GM18519 (cell line): ENCODE data around the gene KCNJ10.

ENCODE experiments used
- ATAC-seq: cut with Tn5 transposase; IDR thresholded peaks from one replicate; pipeline ENCODE4 v1.9.1; 2021; ENCODE audit warnings: mild to moderate bottlenecking, moderate library complexity; ENCODE audit not compliant: unreplicated experiment, low FRiP score

KCNJ10 gene

DNA sequence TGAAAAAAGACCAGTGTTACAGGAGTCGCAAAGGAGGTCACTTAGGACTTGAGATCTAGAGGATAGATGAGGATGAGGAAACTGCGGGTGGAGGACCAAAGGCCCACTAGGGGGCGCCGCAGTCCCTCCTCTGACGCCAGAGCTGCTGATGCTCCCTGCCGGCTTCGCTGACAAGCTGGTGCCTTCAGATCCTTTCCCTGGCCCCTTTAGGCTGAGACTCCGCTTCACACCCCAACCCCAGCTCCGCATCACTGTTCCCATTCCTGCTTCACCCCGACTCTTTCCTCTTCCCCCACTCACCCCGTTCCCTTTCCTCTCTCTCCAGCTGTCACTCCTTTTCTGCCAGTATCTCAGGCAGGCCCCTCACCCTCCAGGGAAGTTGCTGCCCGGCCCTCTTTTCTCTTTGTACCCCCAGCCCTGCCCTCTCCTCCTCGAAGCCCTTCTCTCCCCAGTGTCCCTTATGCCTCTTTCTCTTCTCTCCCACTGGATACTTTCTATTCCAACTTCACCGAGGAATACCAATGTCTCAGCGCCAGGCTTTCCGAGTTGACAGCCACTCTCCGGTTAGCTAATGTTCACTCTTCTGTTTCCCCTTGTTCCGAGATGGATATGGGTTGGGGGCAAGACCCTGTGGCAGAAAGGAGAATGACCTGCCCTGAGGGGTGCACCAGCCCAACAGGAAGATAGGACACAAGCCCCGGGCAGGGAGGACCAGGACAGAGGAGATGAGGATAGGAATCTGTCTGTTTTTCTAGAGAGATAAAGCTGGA, 15.9 kb upstream of the KCNJ10 start:
- no peak for ATAC-seq

DNA sequence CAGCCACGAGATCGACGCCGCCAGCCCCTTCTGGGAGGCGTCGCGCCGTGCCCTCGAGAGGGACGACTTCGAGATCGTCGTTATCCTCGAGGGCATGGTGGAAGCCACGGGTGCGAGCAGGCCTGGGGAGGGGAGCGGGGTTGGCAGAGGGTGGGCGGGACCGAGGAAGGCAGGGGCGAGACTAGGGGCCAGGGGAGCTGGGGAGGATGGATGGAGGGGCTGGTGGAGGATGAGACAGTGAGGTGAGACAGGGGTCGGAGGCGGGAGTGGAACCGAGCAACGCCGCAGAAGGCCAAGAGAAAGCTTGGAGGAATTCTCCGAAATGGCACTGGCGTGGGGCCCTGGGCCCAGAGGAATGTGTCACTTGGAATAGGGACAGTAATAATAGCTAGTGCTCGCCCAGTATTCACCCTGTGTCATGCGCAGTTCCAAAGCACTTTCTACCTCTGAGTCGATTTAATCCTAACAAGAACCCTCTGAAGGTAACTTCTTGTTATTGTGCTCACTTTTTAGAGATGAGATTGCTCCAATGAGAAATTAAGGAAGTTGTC, 14.9 kb upstream of the KCNJ10 start:
- no peak for ATAC-seq

DNA sequence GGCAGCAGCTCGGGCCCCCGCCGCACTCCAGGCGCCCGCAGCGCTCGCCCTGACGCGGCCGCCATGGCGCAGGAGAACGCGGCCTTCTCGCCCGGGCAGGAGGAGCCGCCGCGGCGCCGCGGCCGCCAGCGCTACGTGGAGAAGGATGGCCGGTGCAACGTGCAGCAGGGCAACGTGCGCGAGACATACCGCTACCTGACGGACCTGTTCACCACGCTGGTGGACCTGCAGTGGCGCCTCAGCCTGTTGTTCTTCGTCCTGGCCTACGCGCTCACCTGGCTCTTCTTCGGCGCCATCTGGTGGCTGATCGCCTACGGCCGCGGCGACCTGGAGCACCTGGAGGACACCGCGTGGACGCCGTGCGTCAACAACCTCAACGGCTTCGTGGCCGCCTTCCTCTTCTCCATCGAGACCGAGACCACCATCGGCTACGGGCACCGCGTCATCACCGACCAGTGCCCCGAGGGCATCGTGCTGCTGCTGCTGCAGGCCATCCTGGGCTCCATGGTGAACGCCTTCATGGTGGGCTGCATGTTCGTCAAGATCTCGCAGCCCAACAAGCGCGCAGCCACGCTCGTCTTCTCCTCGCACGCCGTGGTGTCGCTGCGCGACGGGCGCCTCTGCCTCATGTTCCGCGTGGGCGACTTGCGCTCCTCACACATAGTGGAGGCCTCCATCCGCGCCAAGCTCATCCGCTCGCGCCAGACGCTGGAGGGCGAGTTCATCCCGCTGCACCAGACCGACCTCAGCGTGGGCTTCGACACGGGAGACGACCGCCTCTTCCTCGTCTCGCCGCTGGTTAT, 14.2 kb upstream of the KCNJ10 start:
- ATAC-seq = no peak

DNA sequence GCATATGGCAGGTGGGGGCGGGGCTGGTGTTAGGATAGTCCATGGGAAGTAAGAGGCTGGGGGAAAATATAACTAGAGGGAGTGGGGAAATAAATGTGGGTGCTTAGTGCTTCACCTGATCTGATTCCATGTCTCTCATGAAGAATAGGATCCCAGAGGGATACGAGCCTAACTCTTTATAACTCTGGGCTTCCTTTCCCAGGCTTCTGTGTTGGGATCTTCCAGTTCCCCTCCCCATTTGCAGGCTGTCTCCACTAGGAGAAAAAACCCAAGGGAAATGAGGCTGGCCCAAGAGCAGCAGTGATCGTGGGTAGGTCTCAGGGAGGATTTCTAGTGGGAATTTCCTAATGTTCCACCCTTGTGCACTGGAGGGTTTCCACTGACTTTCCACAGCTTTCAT, 13.0 kb upstream of the KCNJ10 start:
- ATAC-seq = no peak

DNA sequence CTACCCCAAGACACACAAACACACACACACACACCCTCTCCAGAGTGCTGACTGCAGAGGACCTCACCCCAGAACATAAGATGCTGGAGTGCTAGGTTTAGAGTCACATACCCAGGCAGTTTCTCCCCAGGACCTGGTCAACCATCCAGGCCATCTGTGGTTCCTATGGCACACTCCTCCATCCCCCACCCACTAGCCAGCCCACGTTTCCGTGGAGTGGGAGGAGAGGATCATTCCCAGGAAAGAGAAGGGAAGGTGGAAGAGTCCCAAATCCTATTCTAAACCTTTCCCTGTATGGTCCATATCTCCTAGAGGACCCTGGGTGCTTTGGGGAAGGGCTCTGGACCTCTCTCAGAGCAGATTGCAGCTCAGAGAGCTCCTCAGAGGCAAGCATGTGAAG, 12.5 kb upstream of the KCNJ10 start:
- no peak for ATAC-seq

DNA sequence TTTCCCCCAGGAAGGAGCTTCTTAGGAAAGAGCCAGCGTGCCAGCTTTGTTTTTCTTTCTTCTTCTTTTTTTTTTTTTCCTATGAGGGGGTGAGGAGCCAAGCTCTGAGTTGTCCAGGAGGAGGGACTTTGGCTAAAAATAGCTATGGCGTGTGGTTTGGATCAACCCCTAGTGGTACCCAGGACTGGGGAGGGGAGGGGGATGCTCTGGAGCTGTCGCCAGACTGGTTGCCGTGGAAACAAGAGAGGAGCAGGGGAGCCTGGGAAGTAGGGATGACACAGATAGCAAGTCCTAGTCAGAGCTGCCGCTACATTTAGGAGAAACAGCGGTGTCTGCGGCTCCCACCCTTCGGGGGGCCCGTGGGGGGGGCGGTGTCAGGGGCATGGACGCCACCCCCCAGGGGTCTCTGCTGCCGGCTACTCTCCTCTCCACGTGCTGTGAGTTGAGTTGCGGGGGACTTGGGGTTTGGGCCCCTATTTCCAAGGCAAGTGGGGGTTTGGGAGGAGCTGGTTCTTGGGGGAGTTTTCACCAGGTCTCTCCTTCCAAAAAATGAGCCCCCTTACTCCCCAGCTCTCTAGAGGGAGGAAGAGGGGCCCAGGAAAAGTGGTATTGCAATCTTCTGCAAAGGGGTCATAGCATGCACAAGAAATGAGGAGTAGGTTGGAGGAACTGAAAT, 11.4 kb upstream of the KCNJ10 start, which contains the start of gene KCNJ9:
KCNJ9 (plus strand) TSS at position 278 of the 676 bp plus-strand sequence. CDS start 2,493 bp downstream, outside the sequence.
- ATAC-seq = no peak

DNA sequence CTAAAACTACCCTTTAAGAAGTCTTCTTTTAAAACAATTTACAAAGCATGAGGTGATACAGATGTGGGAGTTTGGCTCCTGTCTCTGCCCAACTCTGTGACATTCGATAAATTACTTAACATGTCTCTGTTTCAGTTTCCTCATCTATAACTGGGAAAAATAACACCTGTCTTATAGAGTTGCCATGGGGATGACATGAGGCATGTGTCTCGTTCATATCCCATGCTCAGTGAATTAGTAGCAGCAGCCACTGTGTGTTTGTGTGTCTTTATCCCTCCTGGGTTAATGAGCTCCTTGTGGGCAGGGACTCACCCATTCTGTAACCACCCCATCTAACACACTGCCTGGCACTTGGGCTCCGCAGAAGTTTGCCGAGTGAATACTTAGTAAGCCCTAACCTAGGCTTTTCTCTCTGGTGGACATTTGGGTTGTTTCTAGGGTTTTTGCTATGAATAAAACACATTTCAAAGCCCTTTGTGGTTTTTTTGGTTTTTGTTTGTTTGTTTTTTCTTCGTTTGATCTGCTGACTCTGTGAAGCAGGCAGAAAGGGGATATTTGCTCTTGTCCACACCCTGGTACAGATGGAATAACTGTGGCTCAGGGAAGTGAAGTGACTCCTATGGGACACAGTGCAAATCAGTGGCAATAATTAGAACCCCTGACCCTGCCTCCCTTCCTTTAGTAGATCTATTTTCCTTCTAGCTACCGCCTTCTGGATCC, 10.6 kb upstream of the KCNJ10 start:
- ATAC-seq = no peak

DNA sequence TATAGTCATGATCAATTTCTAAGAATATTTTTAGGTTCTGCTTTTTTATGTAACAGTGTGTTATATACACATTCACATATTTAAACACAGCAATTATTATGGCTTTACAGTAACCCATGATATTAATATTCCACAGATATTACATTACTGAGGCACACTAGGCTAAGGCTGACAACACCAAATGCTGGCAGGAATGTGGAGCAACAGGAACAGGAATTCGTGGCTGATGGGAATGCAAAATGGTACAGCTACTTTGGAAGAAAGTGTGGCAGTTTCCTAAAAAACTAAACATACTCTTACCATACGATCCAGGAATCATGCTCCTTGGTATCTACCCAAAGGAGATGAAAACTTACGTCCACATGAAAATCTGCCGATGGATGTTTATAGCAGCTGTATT, 9.5 kb upstream of the KCNJ10 start:
- ATAC-seq = no peak

DNA sequence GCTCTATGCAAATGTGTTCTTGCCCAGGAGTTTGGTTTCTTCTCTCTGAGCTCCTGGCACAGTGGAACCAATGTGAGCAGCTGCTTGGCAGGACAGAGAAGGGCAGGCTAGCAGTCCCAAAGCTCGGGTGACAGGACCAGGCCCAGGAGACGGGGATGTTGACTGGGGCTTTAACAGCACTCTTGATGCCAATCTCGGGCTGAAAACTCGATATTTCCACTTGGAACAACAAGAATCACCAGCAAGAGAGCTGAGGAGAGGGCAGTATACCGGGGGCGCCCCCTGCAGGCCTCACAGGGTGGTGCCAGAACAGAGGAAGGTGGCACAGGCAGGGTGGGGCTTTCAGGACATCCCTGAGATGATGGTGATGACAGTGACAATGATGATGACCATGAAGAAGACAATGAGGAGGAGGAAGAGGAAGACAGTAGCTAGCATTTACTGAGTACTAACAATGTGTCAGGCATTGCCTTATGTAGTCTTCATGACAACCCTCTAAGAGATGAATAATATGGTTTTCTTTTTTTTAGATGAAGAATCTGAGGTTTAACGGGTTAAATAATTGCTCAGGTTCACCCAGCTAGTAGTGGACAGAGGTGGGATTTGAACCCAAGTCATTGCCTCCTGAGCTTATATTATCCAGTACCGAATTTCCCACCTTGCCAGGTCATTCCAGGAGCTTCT, 8.7 kb upstream of the KCNJ10 start:
- ATAC-seq = peak; percentile 59

DNA sequence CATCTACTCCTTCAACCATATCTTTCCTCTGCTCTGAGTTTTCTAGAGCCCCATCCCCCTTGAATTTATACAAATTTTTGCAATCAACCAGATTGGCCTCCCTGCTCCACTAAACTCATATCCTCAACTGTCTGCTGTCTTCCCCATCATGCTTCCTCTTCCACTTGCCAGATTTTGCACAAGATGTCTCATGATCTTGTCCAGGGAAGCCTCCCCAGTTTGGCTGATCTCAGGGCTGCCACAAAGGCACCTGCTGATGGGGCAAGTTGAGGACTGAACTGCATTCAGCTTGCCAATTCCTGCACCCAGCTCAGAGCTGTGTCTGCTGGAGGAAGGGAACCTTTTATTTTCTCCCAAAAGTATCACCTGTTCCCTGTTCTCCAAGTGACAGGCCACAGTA, 7.5 kb upstream of the KCNJ10 start:
- no peak for ATAC-seq

DNA sequence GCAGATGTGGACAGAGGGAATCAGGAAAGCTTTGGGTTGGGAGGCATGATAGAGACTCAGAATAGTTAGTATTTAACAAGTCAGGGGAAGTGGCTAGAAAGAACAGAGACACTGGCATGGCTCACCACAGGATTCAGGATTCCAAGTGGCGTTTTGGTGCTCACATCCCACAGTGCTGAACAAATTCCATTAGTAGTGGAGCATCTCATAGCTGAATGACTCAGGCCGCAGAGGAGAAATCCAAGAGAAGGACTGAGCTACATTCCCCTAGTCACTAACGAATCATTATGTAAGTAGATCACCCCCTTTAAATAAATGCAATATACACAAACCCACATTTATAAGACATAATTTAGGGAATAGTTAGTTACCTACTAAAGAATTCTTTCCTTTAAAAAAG, 6.3 kb upstream of the KCNJ10 start:
- ATAC-seq = no peak

DNA sequence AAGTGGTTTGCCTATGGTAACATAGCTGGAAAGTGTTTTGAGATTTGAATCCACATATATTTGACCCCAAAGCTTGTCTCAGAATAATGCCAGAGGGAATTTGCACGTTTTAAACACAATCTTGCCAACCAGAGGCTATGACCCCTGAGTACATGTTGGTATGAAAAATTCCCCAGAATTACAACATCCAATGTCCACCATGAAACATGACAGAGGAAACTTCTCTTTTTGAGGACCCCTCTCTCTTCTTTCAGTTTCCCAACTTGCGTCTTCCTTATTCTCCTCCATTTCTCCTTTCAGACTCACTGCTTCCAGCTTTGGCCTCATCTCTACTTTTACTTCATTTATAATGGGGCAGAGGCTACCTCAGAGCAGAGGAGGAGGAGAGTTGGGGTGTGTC, 5.9 kb upstream of the KCNJ10 start:
- no peak for ATAC-seq

DNA sequence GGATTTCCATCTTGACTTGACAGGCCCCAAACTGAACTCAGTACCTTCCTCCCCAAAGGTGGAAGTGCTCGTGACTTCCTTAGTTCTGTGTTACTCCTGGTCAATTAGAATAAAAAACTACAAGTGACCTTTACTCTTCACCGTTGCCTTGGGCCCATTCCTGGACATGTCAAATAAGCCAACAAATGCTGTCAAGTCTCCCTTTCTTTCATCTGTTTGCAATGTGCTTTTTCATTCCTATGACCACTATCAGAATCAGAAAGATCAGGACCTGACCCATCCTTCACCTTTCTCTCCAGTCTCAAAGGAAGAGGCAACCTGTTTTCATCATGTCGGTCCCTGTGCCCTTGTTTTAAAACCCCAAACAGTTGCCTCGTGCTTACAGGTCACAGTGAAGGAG, 4.9 kb upstream of the KCNJ10 start:
- ATAC-seq = no peak

DNA sequence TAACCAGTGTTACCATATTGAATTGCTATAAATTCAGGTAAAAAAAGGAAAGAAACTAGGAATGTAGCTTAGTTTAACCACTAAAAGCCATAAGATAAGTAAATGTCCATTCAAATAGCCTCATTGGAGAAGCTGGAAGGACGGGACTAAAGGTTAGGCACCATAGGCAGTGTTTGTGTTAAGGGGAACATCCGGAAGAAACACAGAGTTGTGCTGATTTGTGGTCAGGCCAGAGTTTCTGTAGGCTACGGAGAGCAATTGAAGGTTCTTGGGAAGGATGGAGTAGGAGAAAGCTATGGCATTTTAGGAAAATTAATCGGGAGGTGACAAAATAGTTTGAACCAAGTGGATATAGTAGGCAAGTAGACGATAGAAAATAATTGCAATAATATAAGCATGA, 1.3 kb upstream of the KCNJ10 start:
- no peak for ATAC-seq

DNA sequence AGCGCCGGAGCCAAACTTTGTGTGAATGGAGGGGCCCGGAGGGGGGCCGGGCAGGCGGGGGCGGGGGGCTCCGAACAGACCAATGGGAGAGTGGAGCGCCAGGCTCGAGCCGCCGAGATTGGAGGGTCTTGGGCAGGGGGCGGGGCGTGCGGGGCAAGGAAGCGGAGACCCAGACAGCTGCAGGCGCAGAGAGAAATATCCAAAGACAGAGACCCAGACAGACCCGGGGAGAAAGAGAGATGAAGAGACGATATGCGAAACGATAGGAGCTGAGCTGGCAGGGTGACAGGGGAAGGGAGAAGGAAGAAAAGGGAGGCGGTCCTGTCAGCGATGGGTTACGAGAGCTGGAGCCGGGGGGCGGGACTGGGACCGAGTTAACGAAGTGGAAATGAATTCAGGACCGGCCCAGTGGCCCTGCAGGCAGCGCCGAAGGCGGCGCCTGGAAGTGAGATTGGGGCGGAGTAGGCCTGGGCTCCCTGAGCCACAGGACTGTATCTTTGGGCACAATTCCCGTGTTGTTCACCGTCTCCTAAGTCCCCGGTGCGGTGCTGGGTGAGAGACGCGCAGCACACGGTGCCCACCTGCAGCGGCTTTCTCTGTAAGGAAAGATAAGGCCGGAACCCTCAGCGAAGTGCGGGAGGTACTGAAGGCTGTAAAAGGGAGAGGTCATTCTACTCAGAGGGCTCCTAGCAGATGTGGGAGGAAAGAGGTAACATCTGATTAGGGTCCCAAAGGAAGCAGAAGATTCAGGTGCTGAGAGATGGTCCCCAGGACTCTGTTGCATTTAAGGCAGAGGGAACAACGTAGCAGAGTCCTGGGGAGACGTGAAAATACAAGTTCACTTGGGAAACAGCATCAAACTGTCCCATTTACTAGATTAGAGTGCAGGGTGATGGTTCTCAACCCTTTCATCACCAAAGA, 543 bp upstream of the KCNJ10 start:
- ATAC-seq = no peak

DNA sequence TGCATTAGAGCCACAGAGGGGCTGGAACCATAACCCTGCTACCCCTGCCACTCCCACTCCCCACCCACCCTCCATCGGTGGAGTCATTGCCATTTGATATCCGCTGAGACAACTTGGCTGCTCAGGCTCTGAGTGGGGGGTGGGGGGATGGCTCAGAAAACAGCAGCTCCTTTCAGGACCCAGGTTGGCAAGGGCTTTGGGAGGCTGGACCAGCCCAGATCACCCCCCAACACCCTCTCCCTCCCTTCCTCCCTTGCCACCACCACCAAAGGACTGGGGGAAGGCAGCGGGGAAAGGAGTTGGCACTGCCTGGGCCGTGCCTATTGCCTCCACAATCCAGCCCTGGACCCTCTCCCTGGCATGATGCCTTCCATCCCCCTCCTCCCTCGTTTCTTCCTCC, 1.7 kb downstream of the KCNJ10 start:
- ATAC-seq = no peak

DNA sequence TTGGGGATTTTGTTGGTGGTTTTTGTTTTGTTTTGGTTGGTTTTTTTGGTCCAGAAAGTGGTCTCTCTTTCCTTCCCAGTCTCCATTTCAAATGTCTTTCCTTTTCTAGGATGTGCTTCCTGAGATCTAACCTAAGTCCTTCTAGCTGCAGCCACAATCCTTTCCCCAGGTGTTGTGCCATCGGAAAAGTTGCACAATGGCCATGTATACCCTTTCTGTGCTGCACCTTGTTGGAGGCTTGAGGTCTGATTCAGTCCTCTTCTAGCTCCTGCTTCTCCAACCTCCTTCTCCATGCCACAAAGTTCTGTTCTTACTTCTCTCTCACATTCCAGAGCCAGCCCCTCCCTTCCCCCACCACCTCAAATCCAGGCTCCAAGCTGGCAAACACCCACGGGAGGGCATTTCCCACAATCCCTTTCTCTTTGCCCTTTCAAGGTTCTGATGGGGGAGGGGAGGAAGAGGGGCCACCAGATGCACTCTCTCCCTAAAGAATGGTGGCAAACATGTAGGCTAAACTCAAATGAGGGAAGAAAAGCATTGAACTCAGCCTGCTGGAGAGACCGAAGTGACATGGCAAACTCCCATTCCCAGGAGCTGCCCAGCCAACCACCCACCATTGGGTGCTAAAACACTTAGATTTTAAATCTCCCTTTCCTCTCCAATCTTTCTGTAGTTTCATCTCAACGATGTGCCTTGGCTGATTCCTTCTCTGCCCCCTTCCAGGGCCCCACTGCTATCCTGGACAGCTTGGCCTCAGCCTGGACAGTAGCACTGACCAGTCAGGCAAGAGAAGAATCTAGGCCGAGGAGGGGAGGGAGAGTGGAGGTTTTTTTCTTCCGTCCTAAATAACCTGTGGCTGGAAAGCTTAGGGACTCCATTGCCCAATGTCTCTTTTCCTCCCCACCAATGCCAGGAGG, 2.9 kb downstream of the KCNJ10 start:
- ATAC-seq = no peak

DNA sequence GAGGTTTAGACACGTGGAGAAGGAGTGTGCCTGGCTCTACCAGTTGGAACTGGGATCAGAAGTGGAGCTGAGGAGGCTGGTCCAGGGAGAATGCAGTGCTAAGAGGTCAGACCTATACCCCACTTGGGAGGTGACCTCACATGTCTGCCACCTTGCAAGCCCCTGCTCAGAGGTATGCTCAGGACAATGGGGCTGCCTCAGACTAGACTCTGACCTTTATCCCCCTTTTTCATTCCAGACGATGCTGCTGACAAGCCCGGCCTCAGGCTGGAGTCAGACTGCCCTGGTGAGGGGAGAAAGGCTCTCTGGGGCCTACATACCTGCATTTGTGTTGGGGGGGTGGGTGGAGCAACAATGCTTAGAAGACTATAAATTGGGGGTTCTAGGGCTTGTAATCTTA, 5.2 kb downstream of the KCNJ10 start:
- ATAC-seq = no peak
